Mesenchymal stem cell (in vitro differentiated cells and primary cell): ENCODE measurements around the gene ADAMTS20.
"Not testable (repeated sequence)": the region's sequence is repeated elsewhere in the genome, so short reads cannot be mapped to it uniquely, and the experiment has no call there.

Experiments
- DNase-seq: peaks from one replicate; pipeline ENCODE4 v3.0.0-alpha.2; 2013
- H2AFZ ChIP-seq: one replicate; pipeline ENCODE4 v1.6.1; 2013; ENCODE audit warnings: low read depth, mild to moderate bottlenecking, control low read depth, inconsistent platforms, low read length, moderate library complexity
- H2AK5ac ChIP-seq: 2 replicates; pipeline ENCODE4 v1.6.1; 2013; ENCODE audit warnings: low read length, moderate library complexity, mild to moderate bottlenecking, inconsistent platforms; ENCODE audit not compliant: severe bottlenecking
- H2BK120ac ChIP-seq: one replicate; pipeline ENCODE4 v1.6.1; 2013; ENCODE audit warnings: low read depth, mild to moderate bottlenecking, inconsistent platforms, low read length, moderate library complexity
- H2BK12ac ChIP-seq, 2 experiments: one replicate each; pipeline ENCODE4 v1.6.1; 2013; ENCODE audit warnings: inconsistent platforms in 2 of 2, low read length in 2 of 2, mild to moderate bottlenecking in 2 of 2, moderate library complexity in 2 of 2, control low read depth in 1 of 2
- H2BK15ac ChIP-seq: one replicate; pipeline ENCODE4 v1.6.1; 2013; ENCODE audit warnings: mild to moderate bottlenecking, low read depth, inconsistent platforms; ENCODE audit not compliant: poor library complexity, severe bottlenecking
- H2BK5ac ChIP-seq: 2 replicates; pipeline ENCODE4 v1.6.1; 2013; ENCODE audit warnings: low read depth, mild to moderate bottlenecking, low read length, control low read depth, inconsistent platforms; ENCODE audit not compliant: poor library complexity, severe bottlenecking
- H3K14ac ChIP-seq, 2 experiments: one replicate each; pipeline ENCODE4 v1.6.1; 2013; ENCODE audit warnings: inconsistent platforms in 2 of 2, low read length in 2 of 2, control low read depth in 1 of 2, mild to moderate bottlenecking in 1 of 2, moderate library complexity in 1 of 2
- H3K18ac ChIP-seq, 2 experiments: one replicate each; pipeline ENCODE4 v1.6.1; 2013; ENCODE audit warnings: inconsistent platforms in 2 of 2, low read length in 2 of 2, control low read depth in 1 of 2, low read depth in 1 of 2, mild to moderate bottlenecking in 1 of 2
- H3K23ac ChIP-seq, 2 experiments: one replicate each; pipeline ENCODE4 v1.6.1; 2013; ENCODE audit warnings: inconsistent platforms in 2 of 2, low read length in 2 of 2, mild to moderate bottlenecking in 2 of 2, moderate library complexity in 2 of 2, control low read depth in 1 of 2
- H3K27ac ChIP-seq: 2 replicates; pipeline ENCODE4 v1.5.1; 2013; ENCODE audit warnings: mild to moderate bottlenecking, moderate library complexity, low read length, control low read depth, inconsistent platforms; ENCODE audit not compliant: poor library complexity, severe bottlenecking
- H3K27me3 ChIP-seq, 2 experiments: 2 replicates each; pipeline versions ENCODE4 v1.6.1 to v1.7.0; 2013; ENCODE audit warnings: low read length in 2 of 2, mild to moderate bottlenecking in 2 of 2, moderate library complexity in 2 of 2, control low read depth in 1 of 2, inconsistent platforms in 1 of 2; ENCODE audit not compliant: control insufficient read depth in 1 of 2, insufficient read depth in 1 of 2
- H3K36me3 ChIP-seq, 2 experiments: 2 replicates each; pipeline versions ENCODE4 v1.6.1 to v1.7.0; 2013; ENCODE audit warnings: low read length in 2 of 2, control low read depth in 1 of 2, inconsistent platforms in 1 of 2, low read depth in 1 of 2, mild to moderate bottlenecking in 1 of 2; ENCODE audit not compliant: insufficient read depth in 2 of 2, control insufficient read depth in 1 of 2
- H3K4ac ChIP-seq, 2 experiments: one replicate each; pipeline ENCODE4 v1.6.1; 2013; ENCODE audit warnings: inconsistent platforms in 2 of 2, low read length in 2 of 2, mild to moderate bottlenecking in 2 of 2, moderate library complexity in 2 of 2, control low read depth in 1 of 2, low read depth in 1 of 2
- H3K4me1 ChIP-seq: 2 replicates; pipeline ENCODE4 v1.6.1; 2013; ENCODE audit warnings: low read depth, low read length, control low read depth; ENCODE audit not compliant: control insufficient read depth, insufficient read depth
- H3K4me2 ChIP-seq: 2 replicates; pipeline ENCODE4 v1.6.1; 2013; ENCODE audit warnings: low read length, mild to moderate bottlenecking, inconsistent platforms; ENCODE audit not compliant: poor library complexity, severe bottlenecking
- H3K4me3 ChIP-seq, 2 experiments: 2 replicates each; pipeline versions ENCODE4 v1.5.1 to v1.7.0; 2013; ENCODE audit warnings: low read length in 2 of 2, mild to moderate bottlenecking in 2 of 2, control low read depth in 1 of 2, low read depth in 1 of 2; ENCODE audit not compliant: insufficient read depth in 1 of 2
- H3K79me1 ChIP-seq: replicated peaks from 2 replicates; pipeline ENCODE4 v1.6.1; 2013; ENCODE audit warnings: mild to moderate bottlenecking, control low read depth, low read length, inconsistent platforms; ENCODE audit not compliant: poor library complexity, severe bottlenecking
- H3K9ac ChIP-seq: 2 replicates; pipeline ENCODE4 v1.7.0; 2013; ENCODE audit warnings: mild to moderate bottlenecking, low read length, moderate library complexity
- H3K9me3 ChIP-seq: 2 replicates; pipeline ENCODE4 v1.7.0; 2013; ENCODE audit warnings: mild to moderate bottlenecking, low read length; ENCODE audit not compliant: control insufficient read depth
- H4K8ac ChIP-seq: one replicate; pipeline ENCODE4 v1.6.1; 2013; ENCODE audit warnings: inconsistent platforms, mild to moderate bottlenecking, low read length, moderate library complexity
- H4K91ac ChIP-seq: one replicate; pipeline ENCODE4 v1.6.1; 2013; ENCODE audit warnings: mild to moderate bottlenecking, low read length, inconsistent platforms
- WGBS: methylation state at CpG from one replicate; pipeline ENCODE4 v1.1.7; 2013; ENCODE audit warnings: mixed read lengths; 5-methylcytosine and 5-hydroxymethylcytosine counted together

ADAMTS20 gene

DNA sequence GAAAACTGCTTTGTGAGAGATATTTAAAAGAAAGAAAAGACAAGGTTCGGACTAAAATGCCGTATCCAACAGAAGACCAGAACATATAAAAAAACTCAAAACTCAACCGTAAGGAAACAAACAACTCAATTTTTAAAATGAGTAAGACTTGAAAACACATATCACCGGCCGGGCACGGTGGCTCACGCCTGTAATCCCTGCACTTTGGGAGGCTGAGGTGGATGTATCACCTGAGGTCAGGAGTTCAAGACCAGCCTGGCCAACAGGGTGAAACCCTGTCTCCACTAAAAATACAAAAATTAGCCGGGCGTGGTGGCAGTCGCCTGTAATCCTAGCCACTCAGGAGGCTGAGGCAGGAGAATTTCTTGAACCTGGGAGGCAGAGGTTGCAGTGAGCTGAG is 192.0 kb downstream of the ADAMTS20 start:
- not testable (repeated sequence) for H3K79me1 ChIP-seq, H3K18ac ChIP-seq, H2AK5ac ChIP-seq, H2BK15ac ChIP-seq, H3K4me2 ChIP-seq, H3K4me1 ChIP-seq, H3K36me3 ChIP-seq, H2BK12ac ChIP-seq, H2AFZ ChIP-seq, DNase-seq, H3K9ac ChIP-seq, H2BK5ac ChIP-seq, H3K14ac ChIP-seq, H3K9me3 ChIP-seq, H3K4me3 ChIP-seq, H2BK120ac ChIP-seq, H3K27me3 ChIP-seq, H3K27ac ChIP-seq, H4K8ac ChIP-seq, H4K91ac ChIP-seq, H3K23ac ChIP-seq, H3K4ac ChIP-seq
- 98% methylated on average over 8 of the region's 10 CpGs for WGBS

DNA sequence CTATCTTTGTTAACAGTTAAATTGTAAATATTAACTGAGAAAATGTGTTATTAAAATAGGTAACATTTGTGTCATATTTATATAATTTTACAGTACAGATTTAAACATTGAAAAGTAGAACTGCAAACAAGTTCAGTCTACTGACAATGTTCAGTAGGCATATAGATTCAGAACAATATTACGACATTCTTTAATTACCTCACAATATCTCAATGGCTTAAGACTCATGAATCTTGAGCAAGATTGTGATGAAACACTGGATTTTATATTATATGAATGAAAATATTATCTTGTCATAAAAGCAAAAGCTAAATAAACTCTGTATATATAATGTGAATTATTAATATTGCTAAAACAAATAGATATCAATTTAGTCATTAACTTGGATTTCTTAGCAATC is 194.9 kb downstream of the ADAMTS20 start:
- Histone ChIP-seq H3K36me3 (no peaks in the 10 kb centered on the region), H3K4me3 (no peak overlapping the region), H3K23ac (no peak overlapping the region), H3K14ac (no peak overlapping the region), H2BK120ac (no peak overlapping the region), H3K18ac (no peak overlapping the region), H3K27me3 (no peaks in the 10 kb centered on the region), H3K4ac (no peak overlapping the region), H3K27ac (no peak overlapping the region), H3K4me2 (no peak overlapping the region), H2BK15ac (no peak overlapping the region), H3K9me3 (no peaks in the 10 kb centered on the region), H4K8ac (no peak overlapping the region), H2AK5ac (no peak overlapping the region), H4K91ac (no peak overlapping the region), H2BK5ac (no peak overlapping the region), H3K4me1 (no peaks in the 10 kb centered on the region), H2AFZ (no peak overlapping the region), H3K9ac (no peak overlapping the region), H3K79me1 (no peaks in the 10 kb centered on the region), H2BK12ac (no peak overlapping the region)
- WGBS: no CpG with 5 or more reads among the region's 1 CpG
- no peak for DNase-seq

GRCh38 chr12:43352001-43352400 is 200.0 kb downstream of the ADAMTS20 start:
- WGBS: 95% methylated on average over 3 of the region's 3 CpGs
- no peaks in the 10 kb centered on the region for H3K9me3 ChIP-seq

GRCh38 chr12:43349863-43350262 is 202.1 kb downstream of the ADAMTS20 start:
- no peak overlapping the region for H3K23ac ChIP-seq
- no peak overlapping the region for H3K18ac ChIP-seq
- H3K4ac ChIP-seq: no peak overlapping the region
- no peaks in the 10 kb centered on the region for H3K27me3 ChIP-seq
- no peak overlapping the region for H2BK120ac ChIP-seq
- peaks cover 12% of the 10 kb centered on the region for H3K9me3 ChIP-seq
- no peak overlapping the region for H2BK5ac ChIP-seq
- peak; percentile 19 for DNase-seq
- no peaks in the 10 kb centered on the region for H3K36me3 ChIP-seq
- H2AK5ac ChIP-seq: no peak overlapping the region
- H2AFZ ChIP-seq: no peak overlapping the region
- no peaks in the 10 kb centered on the region for H3K79me1 ChIP-seq
- 60% methylated on average over 2 of the region's 2 CpGs for WGBS
- no peak overlapping the region for H3K4me3 ChIP-seq
- H3K4me2 ChIP-seq: no peak overlapping the region
- H3K14ac ChIP-seq: no peak overlapping the region
- no peaks in the 10 kb centered on the region for H3K4me1 ChIP-seq
- no peak overlapping the region for H2BK15ac ChIP-seq
- H3K9ac ChIP-seq: no peak overlapping the region
- no peak overlapping the region for H4K91ac ChIP-seq
- H2BK12ac ChIP-seq: no peak overlapping the region
- H3K27ac ChIP-seq: no peak overlapping the region
- H4K8ac ChIP-seq: no peak overlapping the region

More at GRCh38 chr12:43352001-43352400, 200.0 kb downstream of the ADAMTS20 start:
- no peaks in the 10 kb centered on the region for H3K79me1 ChIP-seq
- no peak overlapping the region for H3K23ac ChIP-seq
- H2BK12ac ChIP-seq: no peak overlapping the region
- no peak overlapping the region for H3K14ac ChIP-seq
- H3K36me3 ChIP-seq: no peaks in the 10 kb centered on the region
- H2BK15ac ChIP-seq: no peak overlapping the region
- no peak overlapping the region for H2BK5ac ChIP-seq
- H3K27me3 ChIP-seq: no peaks in the 10 kb centered on the region
- no peak overlapping the region for H3K4ac ChIP-seq
- DNase-seq: no peak
- H3K9ac ChIP-seq: no peak overlapping the region
- H2BK120ac ChIP-seq: no peak overlapping the region
- no peak overlapping the region for H2AFZ ChIP-seq
- H3K4me2 ChIP-seq: no peak overlapping the region
- no peak overlapping the region for H4K91ac ChIP-seq
- no peak overlapping the region for H3K27ac ChIP-seq
- H3K18ac ChIP-seq: no peak overlapping the region
- H3K4me1 ChIP-seq: no peaks in the 10 kb centered on the region
- no peak overlapping the region for H3K4me3 ChIP-seq
- no peak overlapping the region for H2AK5ac ChIP-seq
- no peak overlapping the region for H4K8ac ChIP-seq
